Esophagus squamous epithelium (tissue), 5 donors: ENCODE measurements around the gene OPCML. TPM values are rescaled to one million over a fixed set of nuclear protein-coding genes. Genes with fewer than 3 reads are reported as not detected.

Source experiments
- DNase-seq: peaks from one replicate; lab custom pipeline; 2025; lab: John Stamatoyannopoulos, UW
- H3K27ac ChIP-seq, 4 donors: fragments of 200-600 bp; sonication (generic); one replicate each; pipeline ENCODE4 v1.5.1; 2016 to 2019; ENCODE audit warnings: mild to moderate bottlenecking in 1 of 4
- H3K27me3 ChIP-seq, 4 donors: fragments of 200-600 bp; sonication (generic); 1 replicate in 3 of 4; 2 replicates in 1 of 4; pipeline versions ENCODE4 v1.5.1 to v1.6.0; 2017 to 2021; ENCODE audit warnings: antibody characterized with exemption in 1 of 4
- H3K36me3 ChIP-seq, 3 donors: fragments of 200-600 bp; sonication (generic); one replicate each; pipeline ENCODE4 v1.5.1; 2016 to 2019
- H3K4me1 ChIP-seq, 3 donors: fragments of 200-600 bp; sonication (generic); one replicate each; pipeline ENCODE4 v1.5.1; 2017 to 2019
- H3K4me3 ChIP-seq, 4 donors: fragments of 200-600 bp; sonication (generic); 1 replicate in 3 of 4; 2 replicates in 1 of 4; pipeline ENCODE4 v1.5.1; 2016 to 2019; ENCODE audit warnings: mild to moderate bottlenecking in 2 of 4, moderate library complexity in 1 of 4
- H3K9me3 ChIP-seq, 3 donors: fragments of 200-600 bp; sonication (generic); one replicate each; pipeline ENCODE4 v1.5.1; 2016 to 2019
- POLR2A ChIP-seq, 4 donors: fragments of 450-650 bp; IDR thresholded peaks; one replicate each; pipeline ENCODE4 v1.6.1; 2017; ENCODE audit warnings: antibody characterized with exemption in 4 of 4, mild to moderate bottlenecking in 4 of 4, moderate library complexity in 3 of 4
- whole genome bisulfite sequencing, 2 donors: methylation state at CpG; one replicate each; pipeline ENCODE4 v1.1.5; 2018; 5-methylcytosine and 5-hydroxymethylcytosine counted together
- intact Hi-C: fragments of 100-400 bp; cut with DNase I; formaldehyde crosslinking; loops from one replicate; pipeline ENCODE4 v1.15.0; 2022
- total RNA-seq, 4 donors: library from RNA; depleted of rRNA; stranded (reverse); fragments of >200 nt; gene quantifications; one replicate each; pipeline ENCODE4 v1.1.0, GENCODE V29; 2016
- TF ChIP-seq, protein P1 (sequence below), 6 experiments: fragments of 450-650 bp in 4 of 6; fragments of 200-600 bp in 2 of 6; sonication (generic) in 2 of 6; IDR thresholded peaks; one replicate each; pipeline ENCODE4 v1.5.1; 2016 to 2019; ENCODE audit warnings: antibody characterized with exemption in 6 of 6, mild to moderate bottlenecking in 4 of 6, moderate library complexity in 4 of 6
- donor health status: DM: yes; HTN: yes; CAD: no.

Gene OPCML
- total RNA-seq, 4 donors from 2014 or later: under 0.01 TPM; not detected in 3

DNA sequence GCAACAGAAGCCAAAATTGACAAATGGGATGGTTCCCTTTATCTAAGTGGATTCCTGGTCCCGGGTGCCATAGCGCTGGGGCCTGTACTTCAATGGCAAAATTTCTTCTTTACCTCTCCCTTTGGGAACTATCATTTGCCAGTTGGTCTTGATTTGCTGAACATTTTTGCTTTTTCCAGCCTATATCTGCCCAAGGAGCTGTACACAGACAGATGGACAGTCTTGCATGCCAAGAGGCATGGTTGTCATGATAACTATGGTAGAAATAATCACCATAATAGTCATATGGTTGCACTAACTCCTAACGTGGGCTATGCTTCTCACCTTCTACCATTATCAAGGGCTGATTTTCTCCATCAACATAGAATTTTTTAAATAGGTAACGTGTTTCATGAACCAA is 1030.9 kb downstream of the OPCML start:
- Histone ChIP-seq H3K27me3 (no peaks in the 10 kb centered on the region), H3K27ac (no peak overlapping the region), H3K36me3 (no peaks in the 10 kb centered on the region), H3K4me1 (no peaks in the 10 kb centered on the region), H3K9me3 (no peaks in the 10 kb centered on the region), H3K4me3 (no peak overlapping the region)
- no peak for DNase-seq
- 73 to 77% methylated on average over 4 of the region's 4 CpGs for WGBS, 2 donors
- TF ChIP-seq, protein P1, sequence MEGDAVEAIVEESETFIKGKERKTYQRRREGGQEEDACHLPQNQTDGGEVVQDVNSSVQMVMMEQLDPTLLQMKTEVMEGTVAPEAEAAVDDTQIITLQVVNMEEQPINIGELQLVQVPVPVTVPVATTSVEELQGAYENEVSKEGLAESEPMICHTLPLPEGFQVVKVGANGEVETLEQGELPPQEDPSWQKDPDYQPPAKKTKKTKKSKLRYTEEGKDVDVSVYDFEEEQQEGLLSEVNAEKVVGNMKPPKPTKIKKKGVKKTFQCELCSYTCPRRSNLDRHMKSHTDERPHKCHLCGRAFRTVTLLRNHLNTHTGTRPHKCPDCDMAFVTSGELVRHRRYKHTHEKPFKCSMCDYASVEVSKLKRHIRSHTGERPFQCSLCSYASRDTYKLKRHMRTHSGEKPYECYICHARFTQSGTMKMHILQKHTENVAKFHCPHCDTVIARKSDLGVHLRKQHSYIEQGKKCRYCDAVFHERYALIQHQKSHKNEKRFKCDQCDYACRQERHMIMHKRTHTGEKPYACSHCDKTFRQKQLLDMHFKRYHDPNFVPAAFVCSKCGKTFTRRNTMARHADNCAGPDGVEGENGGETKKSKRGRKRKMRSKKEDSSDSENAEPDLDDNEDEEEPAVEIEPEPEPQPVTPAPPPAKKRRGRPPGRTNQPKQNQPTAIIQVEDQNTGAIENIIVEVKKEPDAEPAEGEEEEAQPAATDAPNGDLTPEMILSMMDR (IDR thresholded peaks at IDR 0.05): no peak
- TF ChIP-seq POLR2A (IDR thresholded peaks at IDR 0.05): no peak
- intact Hi-C loops: no loop called here

DNA sequence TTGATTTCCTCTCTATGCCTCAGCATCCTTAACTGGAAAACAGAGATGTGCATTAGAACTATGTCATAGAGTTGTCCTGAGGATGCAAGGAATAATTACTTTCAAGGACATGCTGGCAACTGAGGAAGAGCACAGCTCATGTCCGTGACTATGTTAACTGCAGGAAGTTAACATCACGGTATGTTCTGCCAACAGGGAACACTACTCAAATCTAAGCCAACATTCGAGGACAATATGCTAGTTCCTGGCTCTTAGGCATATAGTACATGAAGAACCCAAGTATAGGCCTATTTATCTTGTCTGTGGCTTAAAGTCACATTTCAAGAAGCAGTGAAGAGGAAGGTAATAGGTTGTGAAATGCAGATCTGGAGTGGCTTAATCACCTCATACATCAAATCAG is 1032.6 kb downstream of the OPCML start:
- TF ChIP-seq, protein P1 (IDR thresholded peaks at IDR 0.05): no peak
- no peak for TF ChIP-seq POLR2A (IDR thresholded peaks at IDR 0.05)
- 66 to 84% methylated on average over 3 of the region's 3 CpGs for WGBS, 2 donors
- Histone ChIP-seq H3K27me3 (no peaks in the 10 kb centered on the region), H3K36me3 (no peaks in the 10 kb centered on the region), H3K27ac (no peak overlapping the region), H3K9me3 (no peaks in the 10 kb centered on the region), H3K4me3 (no peak overlapping the region), H3K4me1 (no peaks in the 10 kb centered on the region)
- intact Hi-C loops: no loop called here
- no peak for DNase-seq

DNA sequence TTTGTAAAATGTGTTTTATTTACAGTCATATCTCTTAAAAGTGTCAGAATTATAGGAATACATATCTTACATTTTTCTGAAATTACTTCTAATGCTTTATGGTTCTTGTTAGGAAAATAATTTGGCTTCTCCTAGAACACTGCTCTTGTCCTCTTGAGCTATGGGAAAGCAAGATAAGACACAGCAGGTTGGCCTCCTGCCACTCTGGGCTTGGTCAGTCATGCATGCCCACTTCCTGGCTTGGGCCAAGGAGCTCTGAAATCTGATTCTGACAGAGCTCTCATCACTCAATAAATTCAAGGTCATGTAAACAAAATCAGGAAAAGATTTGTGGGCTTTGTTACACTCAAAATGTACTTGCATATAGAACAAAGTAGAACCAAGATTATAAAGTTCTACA is 1036.0 kb downstream of the OPCML start:
- TF ChIP-seq, protein P1 (IDR thresholded peaks at IDR 0.05): no peak
- Histone ChIP-seq H3K27ac (no peak overlapping the region), H3K9me3 (peaks cover 0 to under 1% (median 0%) of the 10 kb centered on the region in 3 donors), H3K4me3 (no peak overlapping the region), H3K36me3 (no peaks in the 10 kb centered on the region), H3K4me1 (no peaks in the 10 kb centered on the region), H3K27me3 (no peaks in the 10 kb centered on the region)
- intact Hi-C loops: no loop called here
- no peak for DNase-seq

DNA sequence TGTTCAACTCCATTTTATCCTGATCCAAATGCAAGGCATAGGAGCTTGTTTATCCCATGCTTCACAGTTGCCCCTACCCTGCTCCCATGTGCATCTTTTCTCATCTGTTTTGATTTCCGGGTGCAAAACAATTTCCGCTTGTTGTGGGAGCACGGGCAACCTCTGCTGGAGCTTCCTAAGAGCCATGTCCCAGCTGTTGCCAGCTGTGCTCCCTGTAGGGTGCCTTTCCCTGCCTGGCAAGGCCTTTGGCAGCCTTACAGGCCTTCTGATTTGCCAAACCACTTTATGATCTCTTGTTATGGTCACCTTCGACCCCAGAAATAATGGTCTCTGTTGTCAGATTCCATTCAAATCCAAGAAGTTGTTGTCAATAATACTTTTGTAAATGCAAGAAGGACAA is 1038.5 kb downstream of the OPCML start:
- TF ChIP-seq, protein P1 (IDR thresholded peaks at IDR 0.05): no peak
- no peak for TF ChIP-seq POLR2A (IDR thresholded peaks at IDR 0.05)
- Histone ChIP-seq H3K36me3 (no peaks in the 10 kb centered on the region), H3K9me3 (peaks cover 0 to 21% (median 4%) of the 10 kb centered on the region in 3 donors), H3K4me1 (no peaks in the 10 kb centered on the region), H3K27me3 (no peaks in the 10 kb centered on the region), H3K4me3 (no peak overlapping the region), H3K27ac (no peak overlapping the region)
- WGBS, 2 donors: 59 to 70% methylated on average over 4 of the region's 4 CpGs
- DNase-seq: no peak
- intact Hi-C loops: no loop called here

DNA sequence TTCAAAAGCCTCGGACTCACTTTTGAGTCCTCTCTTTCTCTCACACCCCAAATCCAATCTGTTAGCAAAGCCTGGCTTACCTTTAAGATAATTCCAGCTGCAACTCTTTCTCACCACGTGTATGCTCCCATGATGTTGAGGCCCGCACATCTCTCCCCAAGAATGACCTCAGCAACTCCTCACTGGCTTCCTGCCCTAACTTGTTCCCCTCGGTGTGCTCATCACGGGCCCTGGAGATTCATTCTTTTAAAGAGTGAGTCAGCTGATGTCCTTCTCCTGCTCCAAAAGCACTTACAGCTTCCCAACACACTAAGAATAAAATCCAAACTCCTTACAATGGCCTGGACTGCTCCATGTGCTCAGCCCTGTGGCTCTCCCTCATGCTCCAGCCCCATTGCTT is 1041.3 kb downstream of the OPCML start:
- Histone ChIP-seq H3K9me3 (peaks cover 0 to 26% (median 4%) of the 10 kb centered on the region in 3 donors), H3K27ac (no peak overlapping the region), H3K27me3 (no peaks in the 10 kb centered on the region), H3K36me3 (no peaks in the 10 kb centered on the region), H3K4me1 (no peaks in the 10 kb centered on the region), H3K4me3 (no peak overlapping the region)
- intact Hi-C loops: no loop called here
- 40 to 46% methylated on average over 5 of the region's 5 CpGs for WGBS, 2 donors
- no peak for DNase-seq
- TF ChIP-seq POLR2A (IDR thresholded peaks at IDR 0.05): no peak
- TF ChIP-seq, protein P1 (IDR thresholded peaks at IDR 0.05): no peak
